NOMO-1 treated with DMSO at 0.1 percent for 48 hours (cell line): ENCODE data around the gene CST11.

Experiments
- DNase-seq: peaks from one replicate; lab custom pipeline; 2025; ENCODE audit not compliant: unreplicated experiment; lab: John Stamatoyannopoulos, UW

Gene CST11

DNA sequence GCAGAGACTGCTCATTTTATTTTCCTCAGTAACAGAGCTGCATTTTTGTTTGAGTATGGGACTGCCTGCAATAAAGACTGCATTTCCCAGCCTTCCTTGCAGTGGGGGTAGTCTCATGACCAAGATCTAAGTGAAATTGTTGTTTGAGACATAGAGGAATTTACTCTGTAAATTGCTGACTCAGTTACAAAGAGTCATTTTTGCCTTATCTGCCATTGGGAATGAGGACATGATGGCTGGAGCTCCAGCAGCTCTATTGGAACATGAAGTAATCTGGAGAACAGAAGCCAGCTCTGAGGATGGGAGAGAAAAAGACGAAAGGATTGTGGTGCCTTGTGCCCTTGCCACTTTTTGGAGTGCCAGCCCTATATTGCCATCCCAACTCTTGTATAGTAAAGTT, 2.1 kb upstream of the CST11 start:
- no peak for DNase-seq

DNA sequence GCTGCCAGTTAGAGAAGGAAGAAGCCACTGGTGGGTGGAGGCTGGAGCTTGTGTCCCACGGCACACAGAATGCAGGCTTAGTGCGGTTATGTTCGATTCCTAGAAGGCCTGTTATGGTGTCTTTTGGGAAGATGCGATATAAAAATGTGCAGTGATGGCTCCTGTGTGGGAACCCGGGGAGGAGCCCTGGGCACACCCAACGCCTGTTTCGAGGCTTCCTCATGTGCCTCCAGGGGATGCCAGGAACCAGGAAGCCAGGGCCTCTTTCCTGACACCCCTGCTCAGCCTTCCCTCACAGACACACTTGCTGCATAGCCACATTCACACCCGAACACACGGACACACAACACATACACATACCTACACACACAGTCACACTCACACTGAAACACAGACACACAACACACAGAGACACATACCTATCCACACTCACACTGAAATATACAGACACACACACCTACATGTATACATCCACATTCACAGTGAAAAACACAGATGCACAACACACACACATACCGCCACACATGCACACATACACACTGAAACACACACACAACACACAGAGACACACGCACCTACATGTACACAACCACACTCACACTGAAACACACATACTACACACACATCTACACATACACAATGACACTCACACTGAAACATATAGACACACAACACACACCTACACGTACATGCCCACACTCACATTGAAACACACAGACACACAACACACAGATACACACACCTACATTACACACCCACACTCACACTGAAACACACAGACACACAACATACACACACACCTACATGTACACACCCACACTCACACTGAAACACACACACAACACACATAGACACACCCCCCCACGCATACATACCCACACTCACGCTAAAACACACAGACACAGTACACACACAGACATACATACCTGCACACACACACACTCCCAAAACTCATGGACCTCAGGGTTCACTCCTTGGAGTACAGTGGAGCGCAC, 1.2 kb upstream of the CST11 start:
- no peak for DNase-seq

DNA sequence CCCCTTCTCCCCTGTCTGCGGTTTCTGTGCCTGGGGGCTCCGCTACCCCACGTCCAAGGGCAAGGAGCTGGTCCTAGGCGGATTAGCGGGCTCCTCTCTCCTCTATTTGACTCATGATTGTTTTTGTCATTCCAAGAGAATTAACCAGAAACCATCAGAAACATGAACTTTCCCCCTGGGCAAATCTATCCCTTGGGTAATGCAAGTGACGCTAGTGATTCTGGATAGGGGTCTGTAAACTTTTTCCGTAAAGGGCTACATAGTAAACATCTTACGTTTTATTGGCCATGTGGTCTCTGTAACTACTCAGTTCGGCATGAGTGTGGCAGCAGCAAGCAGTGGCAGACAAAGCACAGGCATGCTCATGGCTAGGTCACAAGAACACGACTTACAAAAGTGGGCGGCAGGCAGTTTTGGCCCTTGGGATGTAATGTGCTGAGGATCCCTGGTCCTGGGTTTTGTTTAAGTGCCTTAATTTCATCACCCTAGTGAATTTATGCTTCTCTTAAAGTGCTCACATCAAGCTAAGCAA, 654 bp downstream of the CST11 start:
- DNase-seq, result no peak

DNA sequence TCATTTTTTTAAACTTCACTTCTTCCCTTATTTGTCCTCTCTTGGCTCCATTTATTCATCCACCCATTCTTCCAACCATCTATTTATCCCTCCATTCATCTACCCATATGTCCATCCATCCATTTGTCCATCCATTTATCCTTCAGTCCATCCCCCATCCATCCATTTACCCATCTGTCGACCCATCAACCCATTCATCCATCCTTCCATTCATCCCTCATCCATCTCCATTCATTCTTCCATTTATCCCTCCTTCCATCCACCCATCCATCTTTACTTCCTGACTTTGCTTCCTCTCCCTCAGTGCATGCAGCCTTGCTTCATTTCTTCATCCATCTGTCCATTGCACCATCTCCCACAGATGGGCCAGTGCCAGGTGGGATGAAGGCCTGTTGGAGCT, 1.8 kb downstream of the CST11 start:
- no peak for DNase-seq

DNA sequence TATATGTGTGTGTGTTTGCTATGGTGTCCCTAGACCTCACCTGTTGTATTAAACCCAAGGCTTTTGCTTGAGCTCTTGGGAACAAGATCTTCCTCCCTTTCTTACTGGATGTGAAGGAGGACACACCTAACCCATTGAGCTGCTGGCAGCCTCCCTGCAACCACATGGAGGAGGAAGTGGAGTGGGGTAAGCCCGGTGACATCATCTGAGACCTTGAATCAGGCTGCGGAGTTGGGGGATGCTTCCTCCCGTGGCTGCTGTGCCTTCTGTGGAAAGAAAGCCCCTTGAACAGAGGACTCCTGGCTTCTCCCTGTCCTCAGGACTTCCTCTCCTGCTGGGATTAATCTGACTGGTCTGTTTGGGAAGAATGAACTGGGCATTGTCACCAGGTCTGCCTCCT, 3.3 kb downstream of the CST11 start:
- DNase-seq, result peak; percentile 20

DNA sequence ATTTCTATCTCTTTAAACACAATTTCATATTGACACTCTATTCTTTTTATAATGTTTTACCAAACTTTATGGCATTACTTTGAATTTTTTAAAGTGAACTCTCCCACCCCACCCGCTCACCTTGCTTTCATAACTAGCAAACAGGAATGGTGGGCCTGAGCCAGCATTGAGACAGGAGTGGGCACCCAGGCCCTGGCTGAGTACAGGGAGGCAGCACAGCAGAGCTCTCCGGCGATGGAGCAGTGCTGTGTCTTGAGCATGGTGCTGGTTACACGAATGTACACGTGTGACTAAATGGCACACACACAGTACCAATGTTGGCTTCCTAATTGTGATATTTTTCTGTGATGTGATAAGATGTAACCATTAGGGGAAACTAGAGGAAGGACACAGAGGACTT, 4.5 kb downstream of the CST11 start:
- DNase-seq, result no peak

DNA sequence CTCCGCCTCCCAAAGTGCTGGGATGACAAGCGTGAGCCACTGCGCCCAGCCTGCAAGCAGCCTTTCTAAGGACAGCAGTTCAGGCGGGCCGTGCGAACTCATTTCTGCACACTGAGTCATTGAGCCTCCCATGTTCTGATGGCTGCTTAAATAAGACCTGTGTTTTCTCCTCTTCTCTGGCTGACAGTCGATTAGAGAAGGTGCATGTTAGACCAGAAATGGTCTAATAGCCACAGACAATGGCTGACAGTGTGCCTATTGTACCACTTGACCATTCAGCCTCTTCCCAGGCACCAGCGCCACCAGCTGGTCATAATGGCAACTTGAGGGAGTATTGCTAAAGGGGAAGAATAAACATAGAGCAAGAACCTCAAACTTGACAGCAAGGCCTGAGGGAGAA, 6.2 kb downstream of the CST11 start:
- DNase-seq, result peak; percentile 30

DNA sequence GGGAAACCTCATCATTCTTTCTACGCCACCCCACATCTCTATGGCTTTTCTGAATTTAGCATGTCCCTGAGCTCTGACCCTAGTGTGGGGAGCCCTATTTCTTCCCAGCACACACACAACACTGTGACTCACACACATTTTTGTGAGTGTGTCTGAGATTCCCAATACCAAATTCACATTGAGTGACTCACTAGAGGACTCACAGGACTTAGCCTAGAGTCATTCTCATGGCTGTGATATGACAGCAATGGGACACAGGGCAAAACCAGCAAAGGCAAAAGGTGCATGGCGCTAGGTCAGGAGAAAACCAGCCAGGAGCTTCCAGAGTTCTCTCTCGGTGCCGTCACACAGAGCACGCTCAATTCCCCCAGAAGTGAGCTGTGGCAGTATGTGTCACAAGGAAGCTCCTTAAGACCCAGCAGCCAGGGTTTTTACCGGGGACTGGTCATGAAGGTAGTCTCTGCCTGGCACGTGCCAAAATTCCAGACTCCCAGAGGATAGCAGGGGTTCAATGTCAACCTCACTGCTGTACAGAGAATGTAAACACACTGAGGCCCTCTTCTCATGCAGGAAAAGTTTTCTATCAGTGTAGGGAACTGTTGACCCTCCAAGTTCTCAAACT, 7.0 kb downstream of the CST11 start:
- DNase-seq, result no peak

DNA sequence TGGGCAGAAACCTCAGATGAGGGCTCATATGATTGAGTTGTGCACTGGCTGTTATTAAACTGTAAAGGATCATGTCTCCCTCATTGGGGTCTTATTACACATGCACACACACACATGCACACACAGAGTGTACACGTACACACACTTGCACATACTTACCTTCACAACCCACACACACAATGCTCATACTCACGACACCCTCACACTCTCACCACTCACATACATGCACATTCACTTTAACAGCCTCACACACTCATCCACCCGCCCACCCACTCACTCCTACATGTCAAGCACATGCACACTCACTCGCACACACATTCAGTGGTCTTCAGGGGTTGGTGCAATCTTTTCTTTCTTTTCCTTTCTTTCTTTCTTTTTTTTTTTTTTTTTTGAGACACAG, 7.8 kb downstream of the CST11 start:
- DNase-seq, result no peak

DNA sequence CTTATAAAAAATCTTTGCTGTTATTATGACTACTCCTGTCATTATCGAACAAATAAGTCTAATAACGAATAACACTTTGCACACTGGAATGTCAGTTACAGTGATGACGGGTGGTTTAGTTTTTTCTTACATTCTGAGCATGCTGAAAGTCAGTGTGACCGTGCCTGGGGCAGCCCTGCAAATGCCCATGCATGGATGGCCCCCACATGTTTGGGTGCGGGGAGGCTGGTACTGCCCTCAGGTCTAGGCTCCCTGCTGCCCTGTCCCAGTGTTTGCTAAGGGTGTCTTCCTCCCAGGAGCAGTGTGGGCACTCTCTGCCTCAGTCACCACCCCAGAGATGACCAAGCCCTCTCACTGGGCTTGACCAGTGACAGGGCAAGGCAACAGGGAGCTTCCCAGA, 10.2 kb downstream of the CST11 start:
- DNase-seq, result no peak

DNA sequence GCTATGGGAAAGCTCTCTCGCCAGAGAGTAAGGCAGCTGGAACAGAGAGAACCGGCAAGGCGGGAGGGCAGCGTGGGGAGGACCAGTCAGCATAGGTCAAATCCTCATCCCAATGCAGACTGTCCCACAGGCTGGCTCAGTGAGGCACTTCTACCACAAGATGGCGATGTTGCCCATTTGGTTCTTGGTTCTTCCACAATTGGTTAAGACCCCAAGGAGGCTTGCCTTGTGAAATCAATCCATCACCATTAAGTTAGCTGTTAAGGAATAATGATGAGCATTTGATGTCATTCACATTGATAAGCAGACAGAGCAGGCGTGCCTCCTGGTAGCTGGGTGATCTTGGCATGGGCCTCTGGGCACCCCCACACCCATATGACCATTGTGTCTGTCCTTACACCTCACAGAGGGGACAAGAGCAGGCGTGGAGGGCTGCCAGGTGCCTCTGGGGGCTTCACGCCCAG, 10.8 kb downstream of the CST11 start:
- DNase-seq, result peak; percentile 40

DNA sequence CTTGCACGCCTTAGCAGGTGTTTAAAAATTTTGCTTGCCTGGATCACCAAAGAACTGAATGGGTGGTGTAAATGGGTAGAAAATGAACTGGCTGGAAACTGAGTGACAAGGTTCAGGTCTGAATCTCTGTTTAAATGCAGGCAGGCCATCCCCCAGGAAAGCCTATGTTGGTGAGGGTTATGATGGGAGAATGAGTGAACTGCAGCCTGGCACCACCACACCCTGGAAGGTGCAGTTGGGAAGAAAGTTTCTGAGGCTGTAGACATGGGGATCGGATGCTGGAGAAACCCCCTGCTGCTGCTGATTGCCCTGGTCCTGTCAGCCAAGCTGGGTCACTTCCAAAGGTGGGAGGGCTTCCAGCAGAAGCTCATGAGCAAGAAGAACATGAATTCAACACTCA, 12.7 kb downstream of the CST11 start:
- no peak for DNase-seq

DNA sequence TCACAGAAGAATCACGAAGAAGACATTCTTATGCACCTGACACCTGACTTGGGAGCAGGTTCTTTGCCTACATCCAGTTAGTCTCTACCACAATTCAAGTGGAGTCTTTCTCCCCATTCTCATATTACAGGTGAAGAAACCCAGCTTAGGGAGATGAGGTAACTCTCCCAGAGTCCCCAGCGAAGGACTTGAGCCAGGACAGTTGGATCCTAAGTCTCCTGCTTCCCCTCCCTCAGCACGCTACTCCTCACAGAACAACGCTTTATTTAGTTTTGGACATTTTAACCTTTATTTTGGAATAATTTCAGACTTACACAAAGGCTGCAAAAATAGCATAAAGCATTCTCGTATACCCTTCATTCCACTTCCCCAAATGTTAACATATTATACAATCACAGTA, 14.0 kb downstream of the CST11 start:
- no peak for DNase-seq

DNA sequence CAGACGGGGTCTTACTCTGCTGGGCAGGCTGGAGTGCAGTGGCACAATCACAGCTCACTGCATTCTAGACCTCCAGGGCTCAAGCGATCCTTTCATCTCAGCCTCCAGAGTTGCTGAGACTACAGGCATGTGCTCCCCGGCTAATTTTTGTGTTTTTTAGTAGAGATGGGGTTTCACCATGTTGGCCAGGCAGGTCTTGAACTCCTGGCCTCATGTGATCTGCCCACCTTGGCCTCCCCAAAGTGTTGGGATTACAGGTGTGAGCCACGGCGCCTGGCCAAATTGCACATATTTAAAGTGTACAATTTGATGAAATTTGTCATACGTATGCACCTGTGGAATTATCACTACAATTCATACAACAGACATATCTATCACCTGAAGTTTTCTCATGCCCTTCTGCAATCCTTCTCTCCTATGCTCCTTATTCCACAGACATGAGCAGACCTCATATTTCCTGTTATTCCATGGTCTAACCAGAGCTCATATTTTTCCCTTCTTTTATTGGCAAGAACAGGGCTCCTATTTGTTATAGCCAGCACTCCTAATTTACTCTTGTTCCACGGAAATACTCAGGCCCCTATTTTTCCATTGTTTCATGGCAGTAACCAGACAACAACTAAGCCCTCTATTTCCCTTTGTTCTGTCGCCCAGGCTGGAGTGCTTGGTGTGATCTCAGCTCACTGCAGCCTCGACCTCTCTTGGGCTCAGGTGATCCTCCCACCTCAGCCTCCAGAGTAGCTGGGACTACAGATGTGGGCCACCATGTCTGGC, 15.4 kb downstream of the CST11 start:
- no peak for DNase-seq

DNA sequence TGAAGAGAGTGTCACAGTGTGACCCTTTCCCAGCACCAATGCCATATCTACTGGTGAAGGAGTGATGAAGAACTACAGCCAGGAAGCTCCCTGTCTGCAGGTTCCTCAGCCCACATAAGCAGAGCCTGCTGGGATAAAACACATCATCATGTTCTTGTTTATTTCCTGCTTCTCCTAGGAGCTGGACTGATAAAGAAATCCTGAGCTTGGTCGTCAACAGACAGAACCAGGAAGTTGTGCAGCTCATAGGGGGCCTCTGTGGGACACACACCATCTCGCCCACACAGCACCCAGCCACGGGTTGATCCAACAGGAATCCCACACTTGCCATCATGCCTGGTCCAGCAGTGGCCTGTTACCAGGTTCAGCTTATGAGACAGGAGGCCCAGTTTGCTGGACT, 16.0 kb downstream of the CST11 start:
- no peak for DNase-seq

DNA sequence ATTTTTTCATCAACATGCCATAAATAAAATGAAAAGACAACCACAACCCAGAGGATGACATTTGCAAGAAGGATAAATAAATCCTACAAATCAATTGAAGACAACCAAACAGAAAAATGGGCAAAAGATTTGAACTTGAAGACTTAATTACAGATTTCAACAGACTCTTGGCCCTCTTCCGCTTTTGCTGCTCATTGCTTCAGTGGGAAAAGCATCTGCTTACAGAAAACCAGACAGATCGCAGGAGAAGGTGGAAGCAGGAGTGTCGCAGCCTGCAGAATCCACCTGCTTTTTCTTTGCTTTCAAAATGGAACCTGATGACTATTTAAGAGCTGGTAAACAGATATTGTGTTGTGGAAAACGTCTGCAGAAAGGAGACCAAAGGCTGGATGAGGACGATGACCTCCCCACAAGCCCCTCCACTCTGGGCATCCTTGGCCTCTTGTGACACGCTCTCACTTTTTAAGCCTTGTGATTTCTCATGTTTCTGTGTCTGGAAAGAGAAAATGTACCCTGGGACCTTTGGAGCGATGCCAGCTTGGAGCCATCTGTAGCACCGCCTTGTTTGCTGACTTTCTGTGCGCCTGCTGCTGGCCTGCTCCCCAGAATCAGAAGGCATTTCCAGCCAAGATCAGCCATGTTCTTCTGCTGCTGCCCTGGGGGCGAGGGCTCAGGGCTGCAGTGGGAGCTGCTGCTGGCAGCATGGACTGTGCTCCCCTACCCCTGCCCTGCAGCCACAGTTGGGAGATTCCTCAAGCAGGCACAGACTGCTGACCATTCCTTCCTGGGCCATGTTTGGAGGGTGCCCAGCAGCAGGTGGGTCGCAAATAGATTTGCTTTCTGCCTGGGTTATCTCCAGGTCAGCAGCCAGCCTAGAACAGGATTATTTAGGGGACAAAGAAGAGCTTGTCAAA, 16.8 kb downstream of the CST11 start:
- DNase-seq, result no peak

DNA sequence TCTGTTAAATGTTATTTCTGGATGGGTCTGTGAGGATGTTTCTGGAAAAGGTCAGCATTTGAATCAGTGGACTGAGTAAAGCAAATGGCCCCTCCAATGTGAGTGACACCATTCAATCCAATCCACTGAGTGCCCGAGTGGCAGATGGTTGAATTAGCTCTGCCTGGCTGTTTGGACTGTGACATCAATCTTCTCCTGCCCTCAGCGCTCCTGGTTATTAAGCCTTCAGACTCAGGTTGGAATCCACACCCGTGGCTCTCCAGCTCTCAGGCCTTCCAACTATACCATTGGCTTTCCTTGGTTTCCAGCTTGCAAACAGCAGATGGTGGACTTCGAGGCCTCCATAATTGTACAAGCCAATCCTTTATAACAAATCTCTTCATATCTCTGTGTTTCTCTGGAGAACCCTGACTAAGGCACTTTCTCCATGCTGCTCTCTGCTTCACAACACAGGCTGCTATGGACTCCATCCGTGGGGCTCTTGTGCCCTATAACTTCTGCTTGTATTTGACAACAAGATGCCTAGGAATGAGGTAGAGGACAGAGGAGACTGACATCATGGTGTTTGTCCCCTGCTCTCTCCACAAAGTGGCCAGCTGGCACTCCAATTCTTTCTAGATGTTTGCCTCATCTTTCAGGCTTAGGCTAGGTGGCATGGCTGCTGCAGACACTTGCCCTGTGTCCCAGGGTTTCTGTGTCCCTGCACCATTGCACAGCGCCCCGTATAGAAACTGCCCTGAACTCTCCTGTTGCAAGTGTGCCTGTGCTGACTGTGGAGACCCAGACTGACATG, 18.0 kb downstream of the CST11 start:
- no peak for DNase-seq

DNA sequence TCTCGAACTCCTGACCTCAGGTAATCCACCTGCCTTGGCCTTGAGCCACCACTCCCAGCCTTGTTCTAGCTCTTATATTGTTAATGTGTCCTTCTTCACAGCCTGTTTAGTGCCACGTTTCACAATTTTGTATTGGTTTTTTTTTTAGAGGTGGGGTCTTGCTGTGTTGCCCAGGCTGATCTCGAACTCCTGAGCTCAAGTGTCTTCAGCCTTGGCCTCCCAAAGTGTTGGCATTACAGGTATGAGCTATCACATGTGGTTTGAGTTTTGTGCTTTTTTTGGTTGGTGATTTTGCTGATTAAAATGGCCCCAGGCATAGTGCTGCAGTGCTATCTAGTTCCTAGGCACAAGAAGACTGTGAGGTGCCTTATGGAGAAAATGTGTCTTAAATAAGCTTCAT, 19.0 kb downstream of the CST11 start:
- DNase-seq, result no peak

DNA sequence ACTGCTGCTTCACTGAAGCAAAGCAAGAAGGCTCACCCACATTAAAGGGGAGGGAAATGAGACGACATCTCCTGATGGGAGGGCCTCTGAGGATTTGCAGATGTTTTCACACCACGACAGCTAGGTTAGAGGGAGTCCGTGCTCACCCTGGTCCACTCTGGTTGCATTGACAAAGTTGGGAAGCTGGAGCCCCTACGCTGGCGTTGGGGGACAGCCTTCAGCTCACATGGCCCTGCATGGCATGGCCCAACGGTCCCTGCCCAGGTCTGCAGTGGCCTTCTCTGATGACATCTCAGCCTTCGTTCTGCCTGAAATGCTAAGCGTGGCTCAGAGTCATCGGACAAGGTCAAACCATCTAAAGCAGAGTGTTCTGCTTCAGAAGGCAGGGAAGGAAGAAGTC, 27.5 kb downstream of the CST11 start:
- DNase-seq, result no peak
